A172 (cell line): ENCODE results near the gene BTG1. TPM values are rescaled to one million over a fixed set of nuclear protein-coding genes. Genes with fewer than 3 reads are reported as not detected.
"Not testable (repeated sequence)": the region's sequence is repeated elsewhere in the genome, so short reads cannot be mapped to it uniquely, and the experiment has no call there.

Source experiments
- DNase-seq: peaks from one replicate; pipeline ENCODE4 v3.0.0-alpha.2; 2015; ENCODE audit warnings: low spot score
- total RNA-seq: library from RNA; depleted of rRNA; stranded (reverse); fragments of >200 nt; shearing (Covaris generic); gene quantifications from 2 replicates; pipeline ENCODE4 v1.2.3, GENCODE V29; 2014

The BTG1 gene
- total RNA-seq, 1 experiment from 2014 or later = 4.7 TPM

GRCh38 chr12:92149563-92149962, 3.9 kb upstream of the BTG1 start:
- no peak for DNase-seq

- DNase-seq = no peak
Observed at GRCh38 chr12:92147491-92147890, 1.8 kb upstream of the BTG1 start.

GRCh38 chr12:92146497-92147224, 1.0 kb upstream of the BTG1 start:
- no peak for DNase-seq

- DNase-seq = no peak
Observed at GRCh38 chr12:92145481-92145730, 240 bp downstream of the BTG1 start.

- peak; percentile 57 for DNase-seq
Observed at GRCh38 chr12:92144631-92145480, 790 bp downstream of the BTG1 start.

GRCh38 chr12:92143686-92144630, 1.7 kb downstream of the BTG1 start:
- DNase-seq = peak; percentile 87

- DNase-seq = no peak
Observed at GRCh38 chr12:92143258-92143657, 2.4 kb downstream of the BTG1 start.

GRCh38 chr12:92142251-92142926, 3.3 kb downstream of the BTG1 start:
- DNase-seq = no peak

- no peak for DNase-seq
Observed at GRCh38 chr12:92141591-92142121, 4.0 kb downstream of the BTG1 start.

- no peak for DNase-seq
Observed at GRCh38 chr12:92140896-92141536, 4.6 kb downstream of the BTG1 start.

- DNase-seq = no peak
Observed at GRCh38 chr12:92140156-92140555, 5.5 kb downstream of the BTG1 start.

- no peak for DNase-seq
Observed at GRCh38 chr12:92139634-92140150, 6.0 kb downstream of the BTG1 start.

GRCh38 chr12:92138626-92139025, 7.0 kb downstream of the BTG1 start:
- no peak for DNase-seq

GRCh38 chr12:92138144-92138543, 7.5 kb downstream of the BTG1 start:
- no peak for DNase-seq

- peak; percentile 52 for DNase-seq
Observed at GRCh38 chr12:92136965-92137721, 8.5 kb downstream of the BTG1 start.

GRCh38 chr12:92136026-92136730, 9.5 kb downstream of the BTG1 start:
- no peak for DNase-seq

GRCh38 chr12:92135541-92135940, 10.1 kb downstream of the BTG1 start:
- not testable (repeated sequence) for DNase-seq

- peak; percentile 49 for DNase-seq
Observed at GRCh38 chr12:92134638-92135274, 10.9 kb downstream of the BTG1 start.
